Measurements from ENCODE around the gene ACTN1. TPM values are rescaled to one million over a fixed set of nuclear protein-coding genes. Genes with fewer than 3 reads are reported as not detected.

ACTN1 gene
- total and polyA plus RNA-seq, 2 of the 8 experiments (the other 6 are each of a cell fraction or from before 2014, with no cell fraction given), result 236 to 262 TPM

DNA sequence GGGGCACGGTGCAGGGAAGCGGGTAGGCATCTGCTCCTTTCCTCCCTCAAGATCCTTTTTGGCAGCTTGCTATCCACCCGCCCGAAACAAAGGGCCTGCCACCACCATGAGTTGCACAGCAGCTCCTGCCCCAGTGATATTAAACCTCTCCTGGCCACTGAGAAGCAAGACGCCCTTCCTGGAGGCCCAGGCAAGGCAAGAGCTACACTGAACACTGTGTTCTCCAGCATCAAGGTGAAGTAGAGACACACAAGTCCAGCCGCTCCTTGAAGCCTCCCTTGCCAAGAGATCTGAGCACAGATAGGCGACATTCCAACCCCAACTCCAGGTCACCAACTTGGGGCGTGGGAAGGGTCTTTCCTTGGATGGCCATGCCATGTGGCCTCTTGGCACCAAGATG lies 70.9 kb downstream of the ACTN1 start:
- Histone ChIP-seq H2BK12ac (ENCODE audit: low read depth, low read length) (no peak overlapping the region), H2BK20ac (ENCODE audit: low read length) (no peak overlapping the region), H2BK5ac (ENCODE audit: low read depth, low read length) (no peak overlapping the region), H3K27me3 (replicated peaks in 1 of 4; ENCODE audit: control insufficient read depth in 3 of 4, extremely low read depth in 1 of 4, insufficient read depth in 3 of 4, low read length in 3 of 4) (no peaks in the 10 kb centered on the region), H3K36me3 (ENCODE audit: control insufficient read depth in 2 of 4, insufficient read depth in 4 of 4, low read length in 3 of 4) (peaks cover 13 to 64% (median 39%) of the 10 kb centered on the region in 4 experiments), H3K4me2 (ENCODE audit: insufficient read depth in 1 of 2, low read depth in 2 of 2, low read length in 2 of 2) (no peak overlapping the region), H3K23me2 (ENCODE audit: low read depth, low read length) (no peaks in the 10 kb centered on the region), H2BK15ac (ENCODE audit: low read length) (no peak overlapping the region), H2BK120ac (replicated peaks; ENCODE audit: low read depth, low read length) (no peak overlapping the region), H3K9ac (replicated peaks in 1 of 4; ENCODE audit: extremely low read depth in 1 of 4, low read depth in 3 of 4, low read length in 3 of 4) (no peak overlapping the region; a peak in 1 of 7 replicates), H4K5ac (ENCODE audit: insufficient read length, low read depth, low read length) (no peak overlapping the region), H3K14ac (ENCODE audit: insufficient read length) (no peak overlapping the region), H3K4me3 (ENCODE audit: extremely low read depth in 1 of 4, insufficient read depth in 2 of 4, low read depth in 3 of 4, low read length in 4 of 4) (no peak overlapping the region), H4K8ac (ENCODE audit: extremely low read depth, insufficient read depth, low read length) (no peak overlapping the region), H4K91ac (replicated peaks; ENCODE audit: insufficient read length, low read length) (no peak overlapping the region), H3K79me1 (ENCODE audit: low read depth, low read length) (peaks cover 9% of the 10 kb centered on the region), H2AFZ (ENCODE audit: low read length) (no peak overlapping the region), H3K27ac (ENCODE audit: low read depth, low read length) (no peak overlapping the region), H3K56ac (replicated peaks; ENCODE audit: insufficient read length, low read depth, low read length) (no peak overlapping the region), H3K23ac (ENCODE audit: insufficient read length) (no peak overlapping the region), H4K20me1 (replicated peaks in 1 of 2; ENCODE audit: control insufficient read depth in 1 of 2, insufficient read depth in 2 of 2, low read length in 2 of 2) (peaks cover 3 to 11% of the 10 kb centered on the region in 2 experiments), H3K4ac (replicated peaks; ENCODE audit: insufficient read length, low read depth, low read length) (no peak overlapping the region), H2AK5ac (ENCODE audit: low read depth, low read length) (no peak overlapping the region), H3K4me1 (replicated peaks in 1 of 4; ENCODE audit: control insufficient read depth in 3 of 4, insufficient read depth in 4 of 4, low read length in 3 of 4) (no peaks in the 10 kb centered on the region), H3K79me2 (ENCODE audit: control insufficient read depth in 1 of 2, insufficient read depth in 2 of 2, low read length in 2 of 2) (peaks cover 0 to 9% of the 10 kb centered on the region in 2 experiments; a peak in 1 of 4 replicates), H3K9me3 (ENCODE audit: insufficient read depth in 2 of 2, low read depth in 1 of 2, low read length in 1 of 2) (no peaks in the 10 kb centered on the region), H3K18ac (ENCODE audit: extremely low read depth, low read length) (no peak overlapping the region)
- DNase-seq (ENCODE audit: low read depth in 1 of 2, low spot score in 2 of 2) (no peak), FAIRE-seq (no peak)
- POLR2A ChIA-PET (ENCODE audit: partially characterized antibody), result interaction anchor here (0.7 to 1.2 kb wide), 3 partner anchors 8 to 18 kb away, joined by 3 read pairs; no protein-coding TSS in a partner anchor
- 84% methylated on average over 8 of the region's 8 CpGs; no CpG with 5 or more reads in 1 of the 2 experiments for WGBS, 2 experiments (ENCODE audit: extremely low coverage in 1 of 2, insufficient coverage in 1 of 2, insufficient read length in 1 of 2, insufficient replicate concordance in 2 of 2, low coverage in 1 of 2, low lambda C conversion rate in 2 of 2, missing lambda C conversion rate in 1 of 2)
- CTCF ChIA-PET (ENCODE audit: partially characterized antibody), result interaction anchor here (0.6 to 12.8 kb wide), 12 partner anchors 9 to 199 kb away, joined by 3 to 186 read pairs (median 6); no protein-coding TSS in a partner anchor
- TF ChIP-seq NANOG (IDR thresholded peaks at IDR 0.05; ENCODE audit: insufficient read depth, low read depth, low read length, poor library complexity, severe bottlenecking), result no peak

Data from H1 (cell line).